ENCODE data around the gene PTPRS. TPM values are rescaled to one million over a fixed set of nuclear protein-coding genes. Genes with fewer than 3 reads are reported as not detected.
A peak's percentile ranks its signal among the peaks of the same experiment; 100 is the strongest.

The PTPRS gene
- total RNA-seq, 1 donor = 218 TPM

GRCh38 chr19:5337708-5338655, 2.6 kb downstream of the PTPRS start:
- Histone ChIP-seq H4K20me1 (ENCODE audit: insufficient read depth, low read length) (no peaks in the 10 kb centered on the region), H3K4me3 (ENCODE audit: insufficient read depth, low read length) (no peak overlapping the region), H2AFZ (ENCODE audit: low read length) (no peak overlapping the region), H3K4me2 (ENCODE audit: insufficient read depth, low read length) (no peak overlapping the region), H3K27me3 (ENCODE audit: insufficient read depth, low read length) (peaks cover 35% of the 10 kb centered on the region), H3K27ac (ENCODE audit: low read depth, low read length) (no peak overlapping the region), H3K79me2 (ENCODE audit: insufficient read depth, low read length) (no peaks in the 10 kb centered on the region), H3K4me1 (ENCODE audit: insufficient read depth, low read length) (no peaks in the 10 kb centered on the region), H3K9me3 (ENCODE audit: low read depth, low read length) (no peaks in the 10 kb centered on the region), H3K36me3 (ENCODE audit: insufficient read depth, low read length) (no peaks in the 10 kb centered on the region)
- peak; percentile 74 for DNase-seq (ENCODE audit: insufficient read length, low spot score, missing footprints)
- no peak for TF ChIP-seq CTCF (IDR thresholded peaks at IDR 0.05; ENCODE audit: extremely low read depth, low read depth, low read length)

- Histone ChIP-seq H3K9me3 (ENCODE audit: low read depth, low read length) (no peaks in the 10 kb centered on the region), H3K4me3 (ENCODE audit: insufficient read depth, low read length) (no peak overlapping the region), H4K20me1 (ENCODE audit: insufficient read depth, low read length) (no peaks in the 10 kb centered on the region), H3K79me2 (ENCODE audit: insufficient read depth, low read length) (no peaks in the 10 kb centered on the region), H3K4me2 (ENCODE audit: insufficient read depth, low read length) (no peak overlapping the region), H3K27me3 (ENCODE audit: insufficient read depth, low read length) (peaks cover 35% of the 10 kb centered on the region), H3K36me3 (ENCODE audit: insufficient read depth, low read length) (no peaks in the 10 kb centered on the region), H3K4me1 (ENCODE audit: insufficient read depth, low read length) (no peaks in the 10 kb centered on the region), H2AFZ (ENCODE audit: low read length) (no peak overlapping the region), H3K27ac (ENCODE audit: low read depth, low read length) (no peak overlapping the region)
- TF ChIP-seq CTCF (IDR thresholded peaks at IDR 0.05; ENCODE audit: extremely low read depth, low read depth, low read length) = no peak
- DNase-seq (ENCODE audit: insufficient read length, low spot score, missing footprints) = peak; percentile 58
Measured at GRCh38 chr19:5337126-5337525, 3.5 kb downstream of the PTPRS start.

DNA sequence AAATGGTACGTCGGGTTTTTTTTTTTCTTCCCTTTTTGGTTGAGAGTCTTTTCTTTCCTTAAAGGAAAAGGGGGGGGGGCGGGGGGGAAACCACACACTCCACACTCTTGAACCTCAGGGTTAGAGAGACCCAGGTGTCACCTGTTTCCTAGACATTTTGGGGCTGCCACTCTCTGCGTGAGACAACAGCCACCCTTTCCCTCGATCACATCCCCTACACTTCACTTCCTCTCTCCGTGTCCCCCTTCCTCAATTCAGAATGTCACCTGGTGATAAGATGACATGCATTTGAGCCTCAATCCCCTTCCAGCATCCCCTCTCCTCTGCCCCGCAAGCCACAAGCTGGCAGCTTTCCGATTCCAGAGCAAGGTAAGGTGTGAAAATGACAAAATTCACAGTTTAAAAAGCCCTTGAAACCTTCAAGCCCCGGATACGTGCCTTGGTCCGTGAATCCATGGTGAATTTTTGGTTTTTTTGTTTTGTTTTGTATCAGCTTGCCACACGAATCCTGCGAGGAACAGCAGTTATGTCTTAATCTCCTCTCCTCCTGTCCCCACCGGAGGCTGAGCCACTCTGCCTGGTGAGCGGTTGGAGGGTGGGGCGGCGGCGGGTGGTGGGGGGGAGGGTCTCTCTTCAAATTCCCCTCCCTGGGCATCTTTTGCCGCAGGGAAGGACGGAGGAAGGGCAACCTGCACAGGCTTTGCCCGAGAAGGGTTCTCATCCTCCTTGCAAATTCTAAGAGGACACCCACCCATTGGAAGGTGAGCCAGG, 4.2 kb downstream of the PTPRS start:
- H3K79me2 ChIP-seq (ENCODE audit: insufficient read depth, low read length) = no peaks in the 10 kb centered on the region
- H3K36me3 ChIP-seq (ENCODE audit: insufficient read depth, low read length) = no peaks in the 10 kb centered on the region
- no peak overlapping the region for H3K4me3 ChIP-seq (ENCODE audit: insufficient read depth, low read length)
- no peaks in the 10 kb centered on the region for H3K9me3 ChIP-seq (ENCODE audit: low read depth, low read length)
- peaks cover 35% of the 10 kb centered on the region for H3K27me3 ChIP-seq (ENCODE audit: insufficient read depth, low read length)
- H3K4me1 ChIP-seq (ENCODE audit: insufficient read depth, low read length) = no peaks in the 10 kb centered on the region
- no peak overlapping the region for H3K27ac ChIP-seq (ENCODE audit: low read depth, low read length)
- no peak overlapping the region for H2AFZ ChIP-seq (ENCODE audit: low read length)
- no peaks in the 10 kb centered on the region for H4K20me1 ChIP-seq (ENCODE audit: insufficient read depth, low read length)
- H3K4me2 ChIP-seq (ENCODE audit: insufficient read depth, low read length) = no peak overlapping the region
- peak; percentile 91 for DNase-seq (ENCODE audit: insufficient read length, low spot score, missing footprints)
- TF ChIP-seq CTCF (IDR thresholded peaks at IDR 0.05; ENCODE audit: extremely low read depth, low read depth, low read length) = no peak

GRCh38 chr19:5335593-5335992, 5.0 kb downstream of the PTPRS start:
- no peak overlapping the region for H3K4me2 ChIP-seq (ENCODE audit: insufficient read depth, low read length)
- no peak overlapping the region for H3K27ac ChIP-seq (ENCODE audit: low read depth, low read length)
- DNase-seq (ENCODE audit: insufficient read length, low spot score, missing footprints) = peak; percentile 54
- H3K36me3 ChIP-seq (ENCODE audit: insufficient read depth, low read length) = no peaks in the 10 kb centered on the region
- no peaks in the 10 kb centered on the region for H3K79me2 ChIP-seq (ENCODE audit: insufficient read depth, low read length)
- H3K27me3 ChIP-seq (ENCODE audit: insufficient read depth, low read length) = peaks cover 35% of the 10 kb centered on the region
- no peaks in the 10 kb centered on the region for H3K9me3 ChIP-seq (ENCODE audit: low read depth, low read length)
- no peak overlapping the region for H2AFZ ChIP-seq (ENCODE audit: low read length)
- no peak for TF ChIP-seq CTCF (IDR thresholded peaks at IDR 0.05; ENCODE audit: extremely low read depth, low read depth, low read length)
- H3K4me3 ChIP-seq (ENCODE audit: insufficient read depth, low read length) = no peak overlapping the region
- H4K20me1 ChIP-seq (ENCODE audit: insufficient read depth, low read length) = no peaks in the 10 kb centered on the region
- H3K4me1 ChIP-seq (ENCODE audit: insufficient read depth, low read length) = no peaks in the 10 kb centered on the region

Data from osteoblast (primary cell).